GM12872 (cell line): Measurements from ENCODE around the gene EXPH5.

Source experiments
- CTCF ChIP-seq: IDR thresholded peaks from 3 replicates; pipeline ENCODE4 v1.5.1; 2011; ENCODE audit warnings: low read depth, mild to moderate bottlenecking, low read length, moderate library complexity; ENCODE audit not compliant: insufficient read depth

EXPH5 gene

GRCh38 chr11:108497317-108498045, 96.1 kb downstream of the EXPH5 start:
- no peak for TF ChIP-seq CTCF

DNA sequence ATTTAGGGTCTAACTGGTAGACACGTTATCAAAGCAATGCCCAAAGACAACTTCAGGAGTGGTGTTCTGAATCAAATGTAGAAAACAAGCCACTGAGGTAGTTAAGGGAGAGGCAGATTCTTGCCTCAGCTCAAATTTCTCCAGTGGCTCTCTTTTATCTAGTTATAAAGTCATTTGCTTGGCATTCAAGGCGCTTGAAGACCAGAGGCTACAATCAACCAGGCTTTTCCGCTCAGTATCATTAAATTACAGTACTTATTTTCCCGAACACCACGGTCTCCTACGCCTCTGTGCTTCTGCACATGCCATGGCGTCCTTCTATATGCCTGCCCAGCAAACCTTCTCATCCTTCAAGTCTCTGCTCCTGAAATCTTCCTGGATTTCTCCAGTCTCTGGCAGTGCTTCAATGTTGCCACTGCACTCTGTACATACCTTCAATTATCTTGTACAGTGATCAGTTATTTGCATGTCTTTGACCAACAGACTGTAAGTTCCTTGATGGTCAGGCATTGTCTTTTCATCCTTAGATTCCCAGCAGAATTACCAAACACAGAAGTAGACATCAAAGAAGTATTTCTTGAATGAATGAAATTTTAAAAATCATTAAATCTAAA, 96.8 kb downstream of the EXPH5 start:
- no peak for TF ChIP-seq CTCF

DNA sequence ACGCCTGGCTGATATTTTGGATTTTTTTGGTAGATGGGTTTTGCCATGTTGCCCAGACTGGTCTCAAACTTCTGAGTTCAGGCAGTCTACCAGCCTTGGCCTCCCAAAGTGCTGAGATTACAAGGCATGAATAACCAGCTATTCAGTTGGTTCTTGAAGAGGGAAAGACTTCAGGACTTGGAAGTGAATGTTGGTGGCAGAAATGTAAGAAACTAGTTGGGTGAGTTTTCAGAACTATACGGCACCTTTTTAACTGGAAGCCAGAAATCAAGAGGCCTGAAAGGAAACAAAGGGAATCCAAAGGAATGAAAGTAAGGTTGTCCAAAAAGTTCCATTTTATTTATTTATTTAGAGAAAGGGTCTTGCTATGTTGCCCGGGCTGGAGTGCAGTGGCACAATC, 98.2 kb downstream of the EXPH5 start:
- no peak for TF ChIP-seq CTCF

- TF ChIP-seq CTCF: no peak
These were observed 99.4 kb downstream of the EXPH5 start for GRCh38 chr11:108494182-108494581.

DNA sequence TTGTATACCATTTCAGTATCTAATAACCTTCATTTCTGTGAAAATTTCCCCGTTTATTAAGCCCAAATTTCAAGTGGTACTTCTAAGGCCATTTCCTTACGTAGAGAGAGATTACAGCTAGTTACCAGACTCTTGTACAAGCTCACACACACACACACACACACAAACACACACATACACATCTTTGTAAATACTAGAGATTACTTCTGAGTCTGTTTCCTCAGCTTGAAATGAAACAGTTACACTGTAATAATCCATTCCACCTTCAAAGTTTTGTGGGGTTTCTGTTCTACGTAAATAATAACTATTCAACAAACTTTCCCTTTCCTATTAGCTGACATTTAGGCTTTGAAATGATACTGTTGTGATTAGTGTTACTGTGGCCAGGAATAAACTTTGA, 101.6 kb downstream of the EXPH5 start:
- no peak for TF ChIP-seq CTCF

- no peak for TF ChIP-seq CTCF
These were observed 106.7 kb downstream of the EXPH5 start for GRCh38 chr11:108486828-108487227.

DNA sequence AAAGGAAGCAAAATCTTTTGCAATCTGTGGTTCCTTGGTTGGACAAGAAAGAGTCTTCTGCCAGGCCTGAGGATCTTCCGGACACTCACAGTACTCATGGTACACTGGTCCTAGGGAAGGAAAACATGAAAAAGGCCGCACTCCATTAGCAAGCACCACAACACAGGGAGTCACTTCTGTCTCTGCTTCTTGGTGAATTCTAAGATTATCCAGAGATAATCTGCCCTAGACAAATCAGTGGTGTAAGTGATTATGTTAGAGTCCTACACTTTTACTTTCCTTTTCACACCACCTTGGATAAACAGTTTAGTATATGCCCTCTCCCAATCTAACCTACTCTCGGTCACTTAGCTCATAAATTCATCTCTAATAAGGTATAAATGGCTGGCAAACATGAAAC, 107.2 kb downstream of the EXPH5 start:
- no peak for TF ChIP-seq CTCF
